GM08714 (cell line): ENCODE data around the gene REG1A.

Experiments
- H3K4me3 ChIP-seq: fragments of 200-500 bp; sonication (Bioruptor generic); 2 replicates; pipeline ENCODE4 v1.5.1; 2014; ENCODE audit warnings: mild to moderate bottlenecking, low read length, inconsistent platforms
- ZNF274 ChIP-seq: IDR thresholded peaks from 2 replicates; pipeline ENCODE4 v1.6.1; 2012; ENCODE audit warnings: mild to moderate bottlenecking, low read depth, low read length

REG1A gene

DNA sequence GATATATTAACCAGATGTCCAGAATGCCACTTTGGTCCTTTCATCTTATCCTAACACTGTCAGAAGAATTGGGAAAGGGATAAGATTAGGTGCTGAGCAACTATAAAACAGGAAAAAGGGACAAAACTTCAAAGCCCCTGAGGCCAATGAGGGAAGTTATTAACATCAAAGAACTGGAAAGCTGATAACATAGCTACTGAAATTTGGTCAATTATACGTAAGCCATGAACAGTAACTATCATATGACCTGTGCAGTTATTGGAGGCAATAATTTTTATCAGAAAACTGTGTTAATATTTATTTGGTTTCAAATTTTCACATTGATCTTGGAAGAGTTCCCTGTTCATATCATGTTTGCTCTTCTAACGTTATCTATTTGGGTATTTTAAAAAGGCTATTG is 41.8 kb downstream of the REG1A start:
- TF ChIP-seq ZNF274: no peak
- H3K4me3 ChIP-seq: no peak overlapping the region

DNA sequence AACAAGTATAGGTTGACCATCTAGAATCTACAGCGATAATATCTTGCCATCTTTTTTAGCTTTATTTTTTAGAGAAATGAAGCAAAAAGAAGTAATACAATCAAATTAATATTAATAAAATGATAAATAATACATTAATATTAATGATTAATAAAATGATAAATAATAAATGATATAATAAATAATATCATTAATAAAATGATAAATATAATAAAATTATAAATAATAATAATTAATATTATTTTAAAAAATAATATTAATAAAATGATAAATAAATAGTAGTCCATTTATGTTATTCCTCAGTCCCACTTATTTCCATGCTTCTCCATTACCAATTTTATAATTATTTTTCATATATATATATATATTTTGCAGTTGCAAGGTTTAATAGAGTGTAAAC is 42.5 kb downstream of the REG1A start:
- H3K4me3 ChIP-seq: no peak overlapping the region
- TF ChIP-seq ZNF274: no peak

DNA sequence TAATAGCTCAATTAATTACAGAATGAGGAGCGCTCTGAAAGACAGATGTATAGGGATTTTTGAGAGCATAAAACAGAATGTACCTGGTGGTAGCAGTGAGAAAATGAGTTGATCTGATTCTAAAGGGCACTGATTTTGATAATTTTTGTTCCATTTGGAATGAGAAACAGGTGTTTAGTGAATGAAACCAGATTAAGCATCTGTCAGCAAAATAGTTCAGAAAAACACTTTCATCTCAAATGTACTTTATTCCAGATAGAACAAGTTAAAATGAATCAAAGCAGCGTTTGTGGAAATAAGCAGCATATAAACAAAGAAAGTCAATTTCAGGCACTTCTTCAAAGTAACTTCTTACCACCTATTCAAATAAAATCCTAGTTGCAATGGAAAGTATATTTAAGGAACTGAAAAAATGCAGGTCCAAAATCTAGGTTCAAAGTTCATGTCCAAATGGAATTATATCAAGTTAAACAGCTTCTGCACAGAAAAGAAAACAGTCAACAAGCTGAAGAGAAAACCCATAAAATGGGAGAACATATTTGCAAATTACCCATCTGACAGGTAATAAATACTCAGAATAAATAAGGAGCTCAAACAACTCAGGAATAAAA is 51.2 kb downstream of the REG1A start:
- no peak for TF ChIP-seq ZNF274
- H3K4me3 ChIP-seq: no peak overlapping the region
